ENCODE data around the gene LENG1. TPM values are rescaled to one million over a fixed set of nuclear protein-coding genes. Genes with fewer than 3 reads are reported as not detected.

Gene LENG1
- total and polyA plus RNA-seq, 9 of the 15 experiments (the other 6 are each of a cell fraction or from before 2014, with no cell fraction given) = 0.30 to 10.5 (median 4.7) TPM

DNA sequence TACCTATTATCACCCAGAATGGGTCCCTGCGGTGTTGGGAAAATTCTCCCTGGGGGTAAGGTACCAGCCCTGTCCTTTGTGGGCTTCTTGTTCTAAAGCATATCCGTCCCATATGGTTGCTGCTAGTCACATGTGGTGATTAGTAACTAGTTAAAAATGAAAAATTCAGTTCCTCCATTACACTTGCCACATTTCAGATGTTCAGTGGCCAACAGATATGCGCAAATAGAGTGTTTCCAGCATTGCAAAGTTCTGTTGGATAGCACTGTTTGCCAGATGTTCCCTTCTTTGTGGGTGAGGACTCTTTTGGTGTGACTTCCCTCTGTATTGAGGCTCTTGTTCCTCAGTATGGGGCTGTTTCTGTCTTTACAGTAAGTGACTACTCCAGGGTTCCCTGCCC lies 18.2 kb downstream of the LENG1 start (continued):
- TF ChIP-seq, protein P1, sequence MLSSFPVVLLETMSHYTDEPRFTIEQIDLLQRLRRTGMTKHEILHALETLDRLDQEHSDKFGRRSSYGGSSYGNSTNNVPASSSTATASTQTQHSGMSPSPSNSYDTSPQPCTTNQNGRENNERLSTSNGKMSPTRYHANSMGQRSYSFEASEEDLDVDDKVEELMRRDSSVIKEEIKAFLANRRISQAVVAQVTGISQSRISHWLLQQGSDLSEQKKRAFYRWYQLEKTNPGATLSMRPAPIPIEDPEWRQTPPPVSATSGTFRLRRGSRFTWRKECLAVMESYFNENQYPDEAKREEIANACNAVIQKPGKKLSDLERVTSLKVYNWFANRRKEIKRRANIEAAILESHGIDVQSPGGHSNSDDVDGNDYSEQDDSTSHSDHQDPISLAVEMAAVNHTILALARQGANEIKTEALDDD (IDR thresholded peaks at IDR 0.05) = no peak
- TF ChIP-seq, protein P2, sequence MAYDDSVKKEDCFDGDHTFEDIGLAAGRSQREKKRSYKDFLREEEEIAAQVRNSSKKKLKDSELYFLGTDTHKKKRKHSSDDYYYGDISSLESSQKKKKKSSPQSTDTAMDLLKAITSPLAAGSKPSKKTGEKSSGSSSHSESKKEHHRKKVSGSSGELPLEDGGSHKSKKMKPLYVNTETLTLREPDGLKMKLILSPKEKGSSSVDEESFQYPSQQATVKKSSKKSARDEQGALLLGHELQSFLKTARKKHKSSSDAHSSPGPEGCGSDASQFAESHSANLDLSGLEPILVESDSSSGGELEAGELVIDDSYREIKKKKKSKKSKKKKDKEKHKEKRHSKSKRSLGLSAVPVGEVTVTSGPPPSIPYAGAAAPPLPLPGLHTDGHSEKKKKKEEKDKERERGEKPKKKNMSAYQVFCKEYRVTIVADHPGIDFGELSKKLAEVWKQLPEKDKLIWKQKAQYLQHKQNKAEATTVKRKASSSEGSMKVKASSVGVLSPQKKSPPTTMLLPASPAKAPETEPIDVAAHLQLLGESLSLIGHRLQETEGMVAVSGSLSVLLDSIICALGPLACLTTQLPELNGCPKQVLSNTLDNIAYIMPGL (CRISPR knock-in tag; IDR thresholded peaks at IDR 0.05) = no peak
- TF ChIP-seq IRF2 (CRISPR knock-in tag; IDR thresholded peaks at IDR 0.05) (no peak), NONO (IDR thresholded peaks at IDR 0.05; ENCODE audit: low read depth in 2 of 2, low read length in 1 of 2) (no peak)

DNA sequence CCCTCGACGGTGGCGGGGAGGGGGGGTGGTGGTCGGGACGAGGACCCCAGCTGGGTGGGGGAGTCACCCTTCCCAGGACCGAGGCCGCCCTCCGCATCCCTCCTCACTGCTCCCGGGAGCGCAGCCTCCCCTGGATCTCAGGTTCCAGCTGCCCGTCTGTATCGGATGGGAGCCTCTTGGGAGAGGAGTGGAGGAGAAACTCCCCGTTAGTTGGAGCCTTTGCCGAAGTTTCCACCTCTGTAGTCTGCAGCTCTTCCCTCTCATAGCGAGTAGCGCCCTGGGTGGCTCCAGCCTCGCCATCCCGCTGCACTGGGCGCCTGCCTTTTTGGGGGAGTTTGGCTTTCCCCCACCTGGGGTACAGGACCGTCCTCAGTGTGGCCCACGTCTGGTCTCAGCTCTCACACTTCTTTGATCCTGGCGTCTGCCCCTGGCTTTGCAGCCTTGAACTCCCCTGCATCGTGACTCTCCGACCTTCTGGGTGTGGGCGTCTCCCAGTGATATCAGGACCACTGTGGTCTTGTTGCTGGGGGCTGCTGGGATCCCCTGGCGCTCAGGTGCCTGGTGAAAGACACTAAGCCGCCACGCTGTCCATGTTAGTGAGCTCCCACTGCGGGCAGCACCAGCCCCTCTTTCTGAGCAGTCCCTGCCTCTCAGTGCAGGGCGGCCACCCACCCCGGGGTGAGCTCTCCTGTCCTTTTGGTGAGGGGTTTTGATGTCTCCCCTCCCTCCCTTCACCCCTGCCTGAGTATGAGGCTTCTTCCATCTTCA lies 20.8 kb downstream of the LENG1 start:
- BruUV-seq (replicated peaks) = no TSS peak
- in situ Hi-C loops (cut with MboI) (no loop called here), intact Hi-C loops (cut with micrococcal nuclease) (no loop called here)
- no peak for ATAC-seq
- peaks cover 26% of the 10 kb centered on the region for H4K20me1 ChIP-seq (replicated peaks; ENCODE audit: control insufficient read depth, insufficient read depth, low read length)
- no peak for FAIRE-seq
- ChIA-PET CTCF (ENCODE audit: low intra/inter-chr PET ratio) (no interaction called here), POLR2A (interaction anchor here (0.9 to 3.1 kb wide), 6 partner anchors 10 to 58 kb away, joined by 3 to 29 read pairs (median 5); partner anchors contain the start of genes LENG1, PRPF31 and TFPT)
- H3K4me2 ChIP-seq (ENCODE audit: insufficient read depth, low read length) = peak overlapping the region; percentile 76
- 24% methylated on average over 24 of the region's 31 CpGs for WGBS (ENCODE audit: insufficient coverage, low coverage, missing lambda C conversion rate)
- peak overlapping the region; percentile 93 for H3K4me3 ChIP-seq
- peak overlapping the region; percentile 97 for H3K9ac ChIP-seq (ENCODE audit: insufficient read depth in 1 of 2, low read depth in 2 of 2, low read length in 2 of 2)
- H3K27me3 ChIP-seq (ENCODE audit: control insufficient read depth in 2 of 2, insufficient read depth in 2 of 2, low read length in 2 of 2) = no peaks in the 10 kb centered on the region
- peaks cover 14 to 23% of the 10 kb centered on the region in 2 experiments; a peak in 4 of 5 replicates for H3K4me1 ChIP-seq (replicated peaks in 1 of 2; ENCODE audit: control insufficient read depth in 2 of 2, insufficient read depth in 2 of 2, low read length in 2 of 2)
- H3K79me2 ChIP-seq (ENCODE audit: control insufficient read depth, insufficient read depth, low read length) = peaks cover 52% of the 10 kb centered on the region
- H3K9me1 ChIP-seq (ENCODE audit: control insufficient read depth, insufficient read depth, low read length) = peaks cover 16% of the 10 kb centered on the region
- DNase-seq (ENCODE audit: extremely low read depth in 1 of 4, low spot score in 3 of 4) = peak in 1 of 4 experiments; percentile 34
- no peak overlapping the region for H2AFZ ChIP-seq (ENCODE audit: low read depth, low read length)
- H3K27ac ChIP-seq (ENCODE audit: extremely low read depth, low read depth, low read length) = no peak overlapping the region; the same call in 2 of the 3 replicates
- peaks cover 50% of the 10 kb centered on the region for H3K36me3 ChIP-seq (ENCODE audit: control insufficient read depth, insufficient read depth, low read length)
- H3K9me3 ChIP-seq (replicated peaks; ENCODE audit: control insufficient read depth, insufficient read depth, low read depth, low read length) = no peaks in the 10 kb centered on the region
- no peak for TF ChIP-seq ILK (tag; IDR thresholded peaks at IDR 0.05; ENCODE audit: borderline replicate concordance, low read depth)
- no peak for TF ChIP-seq CAMTA2 (CRISPR knock-in tag; conservative IDR thresholded peaks at IDR 0.05)
- no peak for TF ChIP-seq HDAC3 (IDR thresholded peaks at IDR 0.05; ENCODE audit: borderline replicate concordance, partially characterized antibody)
- no peak for TF ChIP-seq FOS (IDR thresholded peaks at IDR 0.05; ENCODE audit: extremely low read depth, insufficient read length)
- TF ChIP-seq, protein P3, sequence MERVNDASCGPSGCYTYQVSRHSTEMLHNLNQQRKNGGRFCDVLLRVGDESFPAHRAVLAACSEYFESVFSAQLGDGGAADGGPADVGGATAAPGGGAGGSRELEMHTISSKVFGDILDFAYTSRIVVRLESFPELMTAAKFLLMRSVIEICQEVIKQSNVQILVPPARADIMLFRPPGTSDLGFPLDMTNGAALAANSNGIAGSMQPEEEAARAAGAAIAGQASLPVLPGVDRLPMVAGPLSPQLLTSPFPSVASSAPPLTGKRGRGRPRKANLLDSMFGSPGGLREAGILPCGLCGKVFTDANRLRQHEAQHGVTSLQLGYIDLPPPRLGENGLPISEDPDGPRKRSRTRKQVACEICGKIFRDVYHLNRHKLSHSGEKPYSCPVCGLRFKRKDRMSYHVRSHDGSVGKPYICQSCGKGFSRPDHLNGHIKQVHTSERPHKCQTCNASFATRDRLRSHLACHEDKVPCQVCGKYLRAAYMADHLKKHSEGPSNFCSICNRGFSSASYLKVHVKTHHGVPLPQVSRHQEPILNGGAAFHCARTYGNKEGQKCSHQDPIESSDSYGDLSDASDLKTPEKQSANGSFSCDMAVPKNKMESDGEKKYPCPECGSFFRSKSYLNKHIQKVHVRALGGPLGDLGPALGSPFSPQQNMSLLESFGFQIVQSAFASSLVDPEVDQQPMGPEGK (CRISPR knock-in tag; IDR thresholded peaks at IDR 0.05; ENCODE audit: borderline replicate concordance) = no peak
- TF ChIP-seq, protein P4, sequence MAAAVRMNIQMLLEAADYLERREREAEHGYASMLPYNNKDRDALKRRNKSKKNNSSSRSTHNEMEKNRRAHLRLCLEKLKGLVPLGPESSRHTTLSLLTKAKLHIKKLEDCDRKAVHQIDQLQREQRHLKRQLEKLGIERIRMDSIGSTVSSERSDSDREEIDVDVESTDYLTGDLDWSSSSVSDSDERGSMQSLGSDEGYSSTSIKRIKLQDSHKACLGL (CRISPR knock-in tag; IDR thresholded peaks at IDR 0.05; ENCODE audit: borderline replicate concordance, poor library complexity, severe bottlenecking) = no peak
- TF ChIP-seq ZBED1 (IDR thresholded peaks at IDR 0.05) = peak; percentile 78; the same call in 1 of the 2 replicates
- no peak for TF ChIP-seq MIER1 (IDR thresholded peaks at IDR 0.05; ENCODE audit: low read depth)

Measured in K562 (cell line).